ENCODE results near the gene CTNND1.

CTNND1 gene

GRCh38 chr11:57778318-57779037, 16.9 kb downstream of the CTNND1 start:
- Histone ChIP-seq H2BK5ac (ENCODE audit: low read length) (peak overlapping the region; percentile 52), H4K5ac (ENCODE audit: low read length) (no peak overlapping the region), H4K8ac (ENCODE audit: low read depth, low read length) (no peak overlapping the region), H2BK120ac (ENCODE audit: low read depth, low read length) (peak overlapping the region; percentile 7), H3K4me3 (ENCODE audit: low read length) (no peak overlapping the region), H3K79me1 (ENCODE audit: low read length) (no peaks in the 10 kb centered on the region), H3K56ac (ENCODE audit: low read length) (peak overlapping the region; percentile 79), H3K4me1 (ENCODE audit: control insufficient read depth, low read depth, low read length) (peaks cover 40% of the 10 kb centered on the region), H3K9ac (ENCODE audit: low read length) (peak overlapping the region; percentile 63), H2BK15ac (replicated peaks; ENCODE audit: low read depth) (no peak overlapping the region), H3K18ac (ENCODE audit: low read length) (peak overlapping the region; percentile 61), H3K4ac (ENCODE audit: low read depth, low read length) (no peak overlapping the region), H3K4me2 (ENCODE audit: low read length) (no peak overlapping the region), H3K36me3 (ENCODE audit: control insufficient read depth, insufficient read depth, low read length) (no peaks in the 10 kb centered on the region), H3K23ac (ENCODE audit: low read length) (no peak overlapping the region), H3K27ac (ENCODE audit: low read depth, low read length) (peak overlapping the region; percentile 92), H2AK5ac (ENCODE audit: low read length) (no peak overlapping the region), H3K79me2 (ENCODE audit: control insufficient read depth, insufficient read depth, low read length) (peaks cover 68% of the 10 kb centered on the region), H3K27me3 (ENCODE audit: insufficient read depth, low read length, poor library complexity) (no peaks in the 10 kb centered on the region)
- peak; percentile 99 for DNase-seq
- no CpG with 5 or more reads among the region's 6 CpGs for WGBS (ENCODE audit: extremely low coverage, insufficient coverage, low lambda C conversion rate)

GRCh38 chr11:57779276-57779675, 17.7 kb downstream of the CTNND1 start:
- Histone ChIP-seq H3K4me3 (ENCODE audit: low read length) (no peak overlapping the region), H3K9ac (ENCODE audit: low read length) (peak overlapping the region; percentile 47), H2BK120ac (ENCODE audit: low read depth, low read length) (no peak overlapping the region), H3K4me2 (ENCODE audit: low read length) (no peak overlapping the region), H3K36me3 (ENCODE audit: control insufficient read depth, insufficient read depth, low read length) (no peaks in the 10 kb centered on the region), H2BK5ac (ENCODE audit: low read length) (peak overlapping the region; percentile 54), H3K56ac (ENCODE audit: low read length) (peak overlapping the region; percentile 75), H2BK15ac (replicated peaks; ENCODE audit: low read depth) (peak overlapping the region; percentile 86), H3K18ac (ENCODE audit: low read length) (peak overlapping the region; percentile 95), H4K8ac (ENCODE audit: low read depth, low read length) (no peak overlapping the region), H3K4me1 (ENCODE audit: control insufficient read depth, low read depth, low read length) (peaks cover 40% of the 10 kb centered on the region), H3K79me1 (ENCODE audit: low read length) (no peaks in the 10 kb centered on the region), H4K5ac (ENCODE audit: low read length) (no peak overlapping the region), H3K27ac (ENCODE audit: low read depth, low read length) (peak overlapping the region; percentile 92), H3K4ac (ENCODE audit: low read depth, low read length) (no peak overlapping the region), H3K79me2 (ENCODE audit: control insufficient read depth, insufficient read depth, low read length) (peaks cover 69% of the 10 kb centered on the region), H3K23ac (ENCODE audit: low read length) (no peak overlapping the region), H3K27me3 (ENCODE audit: insufficient read depth, low read length, poor library complexity) (no peaks in the 10 kb centered on the region), H2AK5ac (ENCODE audit: low read length) (no peak overlapping the region)
- no CpG with 5 or more reads among the region's 1 CpG for WGBS (ENCODE audit: extremely low coverage, insufficient coverage, low lambda C conversion rate)
- DNase-seq: peak; percentile 98

- H3K4me3 ChIP-seq (ENCODE audit: low read length): no peak overlapping the region
- peak; percentile 98 for DNase-seq
- H3K23ac ChIP-seq (ENCODE audit: low read length): no peak overlapping the region
- H3K79me2 ChIP-seq (ENCODE audit: control insufficient read depth, insufficient read depth, low read length): peaks cover 70% of the 10 kb centered on the region
- H2AK5ac ChIP-seq (ENCODE audit: low read length): no peak overlapping the region
- H3K27ac ChIP-seq (ENCODE audit: low read depth, low read length): peak overlapping the region; percentile 92
- H3K27me3 ChIP-seq (ENCODE audit: insufficient read depth, low read length, poor library complexity): no peaks in the 10 kb centered on the region
- H3K4ac ChIP-seq (ENCODE audit: low read depth, low read length): no peak overlapping the region
- peaks cover 26% of the 10 kb centered on the region for H3K4me1 ChIP-seq (ENCODE audit: control insufficient read depth, low read depth, low read length)
- no peak overlapping the region for H4K8ac ChIP-seq (ENCODE audit: low read depth, low read length)
- H2BK120ac ChIP-seq (ENCODE audit: low read depth, low read length): no peak overlapping the region
- H3K9ac ChIP-seq (ENCODE audit: low read length): peak overlapping the region; percentile 48
- no peak overlapping the region for H3K4me2 ChIP-seq (ENCODE audit: low read length)
- WGBS (ENCODE audit: extremely low coverage, insufficient coverage, low lambda C conversion rate): no CpG with 5 or more reads among the region's 3 CpGs
- H3K18ac ChIP-seq (ENCODE audit: low read length): peak overlapping the region; percentile 78
- no peak overlapping the region for H4K5ac ChIP-seq (ENCODE audit: low read length)
- H3K56ac ChIP-seq (ENCODE audit: low read length): peak overlapping the region; percentile 79
- no peaks in the 10 kb centered on the region for H3K36me3 ChIP-seq (ENCODE audit: control insufficient read depth, insufficient read depth, low read length)
- no peak overlapping the region for H2BK15ac ChIP-seq (replicated peaks; ENCODE audit: low read depth)
- H2BK5ac ChIP-seq (ENCODE audit: low read length): peak overlapping the region; percentile 54
- H3K79me1 ChIP-seq (ENCODE audit: low read length): no peaks in the 10 kb centered on the region
These were observed 19.9 kb downstream of the CTNND1 start for GRCh38 chr11:57781529-57781943.

- H3K36me3 ChIP-seq (ENCODE audit: control insufficient read depth, insufficient read depth, low read length): no peaks in the 10 kb centered on the region
These were observed 23.5 kb downstream of the CTNND1 start for GRCh38 chr11:57785072-57785471.

GRCh38 chr11:57786436-57786835, 24.8 kb downstream of the CTNND1 start:
- H3K9ac ChIP-seq (ENCODE audit: low read length): no peak overlapping the region
- peaks cover 4% of the 10 kb centered on the region for H3K4me1 ChIP-seq (ENCODE audit: control insufficient read depth, low read depth, low read length)
- H2BK120ac ChIP-seq (ENCODE audit: low read depth, low read length): no peak overlapping the region
- H2BK15ac ChIP-seq (replicated peaks; ENCODE audit: low read depth): no peak overlapping the region
- no peak overlapping the region for H3K56ac ChIP-seq (ENCODE audit: low read length)
- H3K36me3 ChIP-seq (ENCODE audit: control insufficient read depth, insufficient read depth, low read length): no peaks in the 10 kb centered on the region
- H2AK5ac ChIP-seq (ENCODE audit: low read length): no peak overlapping the region
- H4K5ac ChIP-seq (ENCODE audit: low read length): no peak overlapping the region
- no peak for DNase-seq
- H3K27ac ChIP-seq (ENCODE audit: low read depth, low read length): no peak overlapping the region
- H3K23ac ChIP-seq (ENCODE audit: low read length): no peak overlapping the region
- H3K18ac ChIP-seq (ENCODE audit: low read length): no peak overlapping the region
- H2BK5ac ChIP-seq (ENCODE audit: low read length): no peak overlapping the region
- H3K79me1 ChIP-seq (ENCODE audit: low read length): peaks cover 1% of the 10 kb centered on the region
- no peak overlapping the region for H3K4me2 ChIP-seq (ENCODE audit: low read length)
- no peak overlapping the region for H3K4me3 ChIP-seq (ENCODE audit: low read length)
- H3K4ac ChIP-seq (ENCODE audit: low read depth, low read length): no peak overlapping the region
- no peak overlapping the region for H4K8ac ChIP-seq (ENCODE audit: low read depth, low read length)
- peaks cover 86% of the 10 kb centered on the region for H3K79me2 ChIP-seq (ENCODE audit: control insufficient read depth, insufficient read depth, low read length)
- WGBS (ENCODE audit: extremely low coverage, insufficient coverage, low lambda C conversion rate): no CpG with 5 or more reads among the region's 4 CpGs
- H3K27me3 ChIP-seq (ENCODE audit: insufficient read depth, low read length, poor library complexity): no peaks in the 10 kb centered on the region

More at GRCh38 chr11:57785072-57785471, 23.5 kb downstream of the CTNND1 start:
- H3K23ac ChIP-seq (ENCODE audit: low read length): no peak overlapping the region
- no peak overlapping the region for H3K9ac ChIP-seq (ENCODE audit: low read length)
- H3K18ac ChIP-seq (ENCODE audit: low read length): no peak overlapping the region
- H3K79me2 ChIP-seq (ENCODE audit: control insufficient read depth, insufficient read depth, low read length): peaks cover 79% of the 10 kb centered on the region
- no peak overlapping the region for H3K4me3 ChIP-seq (ENCODE audit: low read length)
- DNase-seq: no peak
- H4K8ac ChIP-seq (ENCODE audit: low read depth, low read length): no peak overlapping the region
- H3K27ac ChIP-seq (ENCODE audit: low read depth, low read length): no peak overlapping the region
- no peak overlapping the region for H3K56ac ChIP-seq (ENCODE audit: low read length)
- H4K5ac ChIP-seq (ENCODE audit: low read length): no peak overlapping the region
- no peak overlapping the region for H3K4me2 ChIP-seq (ENCODE audit: low read length)
- H2AK5ac ChIP-seq (ENCODE audit: low read length): no peak overlapping the region
- no CpG with 5 or more reads among the region's 2 CpGs for WGBS (ENCODE audit: extremely low coverage, insufficient coverage, low lambda C conversion rate)
- H3K4ac ChIP-seq (ENCODE audit: low read depth, low read length): no peak overlapping the region
- peaks cover 1% of the 10 kb centered on the region for H3K79me1 ChIP-seq (ENCODE audit: low read length)
- H2BK15ac ChIP-seq (replicated peaks; ENCODE audit: low read depth): no peak overlapping the region
- H3K27me3 ChIP-seq (ENCODE audit: insufficient read depth, low read length, poor library complexity): no peaks in the 10 kb centered on the region
- H3K4me1 ChIP-seq (ENCODE audit: control insufficient read depth, low read depth, low read length): peaks cover 7% of the 10 kb centered on the region
- no peak overlapping the region for H2BK5ac ChIP-seq (ENCODE audit: low read length)
- no peak overlapping the region for H2BK120ac ChIP-seq (ENCODE audit: low read depth, low read length)
